RWPE1 (cell line): ENCODE results near the gene GPR151.
"Not testable (repeated sequence)": the region's sequence is repeated elsewhere in the genome, so short reads cannot be mapped to it uniquely, and the experiment has no call there.

Experiments
- CTCF ChIA-PET: fragments of 350-600 bp; sonication (Branson Sonifier 250); formaldehyde crosslinking; extraction: SDS; loops from one replicate; lab custom pipeline; 2021; lab: Yijun Ruan, JAX
- POLR2A ChIA-PET: fragments of 400-600 bp; formaldehyde crosslinking; extraction: SDS; loops from one replicate; lab custom pipeline; 2020; ENCODE audit warnings: antibody characterized with exemption; ENCODE audit not compliant: low non-redundant PET; lab: Yijun Ruan, JAX
- DNase-seq: peaks from one replicate; pipeline ENCODE4 v3.0.0; 2012; ENCODE audit warnings: low spot score
- H3K27ac ChIP-seq: fragments of 450-650 bp; 2 replicates; pipeline ENCODE4 v1.5.1; 2017
- CTCF ChIP-seq: fragments of 450-650 bp; conservative IDR thresholded peaks from 2 replicates; pipeline ENCODE4 v1.5.1; 2017; ENCODE audit warnings: low read depth, mild to moderate bottlenecking

GPR151 gene

GRCh38 chr5:146516151-146516475 is at the start of gene GPR151:
Gene GPR151, minus strand, starts transcription at chr5:146516190. Its CDS starts 77 bp downstream, at chr5:146516113.
- no peak for TF ChIP-seq CTCF
- POLR2A ChIA-PET = interaction anchor here (0.6 kb wide), 1 partner anchor 1061 kb away, joined by 3 read pairs; no protein-coding TSS in a partner anchor
- CTCF ChIA-PET = interaction anchor here (0.6 to 1.0 kb wide), 3 partner anchors 17 to 1165 kb away, joined by 3 read pairs; no protein-coding TSS in a partner anchor
- no peak for DNase-seq
- H3K27ac ChIP-seq = no peak within 1 kb of the TSS

- CTCF ChIA-PET = interaction anchor here (1.6 kb wide), 1 partner anchor 401 kb away, joined by 4 read pairs; no protein-coding TSS in a partner anchor
- POLR2A ChIA-PET = no interaction called here
These were observed 48.2 kb upstream of the GPR151 start for GRCh38 chr5:146564007-146564762.

GRCh38 chr5:146562461-146562860 is 46.5 kb upstream of the GPR151 start:
- CTCF ChIA-PET = interaction anchor here (1.6 kb wide), 1 partner anchor 403 kb away, joined by 4 read pairs; no protein-coding TSS in a partner anchor
- DNase-seq = no peak
- POLR2A ChIA-PET = no interaction called here
- H3K27ac ChIP-seq = no peak overlapping the region
- TF ChIP-seq CTCF = no peak

More at GRCh38 chr5:146564007-146564762, 48.2 kb upstream of the GPR151 start:
- DNase-seq = peak; percentile 23
- no peak overlapping the region for H3K27ac ChIP-seq
- no peak for TF ChIP-seq CTCF

- POLR2A ChIA-PET = no interaction called here
- CTCF ChIA-PET = no interaction called here
- no peak for TF ChIP-seq CTCF
- no peak for DNase-seq
- H3K27ac ChIP-seq = no peak overlapping the region
These were observed 45.7 kb upstream of the GPR151 start for GRCh38 chr5:146561711-146562110.

- no peak for TF ChIP-seq CTCF
- CTCF ChIA-PET = interaction anchor here (0.6 kb wide), 1 partner anchor 320 kb away, joined by 3 read pairs; no protein-coding TSS in a partner anchor
- H3K27ac ChIP-seq = no peak overlapping the region
- POLR2A ChIA-PET = no interaction called here
- no peak for DNase-seq
These were observed 44.3 kb upstream of the GPR151 start for GRCh38 chr5:146560205-146560812.

GRCh38 chr5:146556884-146557283 is 40.9 kb upstream of the GPR151 start:
- H3K27ac ChIP-seq, POLR2A ChIA-PET, DNase-seq, CTCF ChIA-PET: not testable (repeated sequence)
